Lower leg skin (tissue), 4 donors: ENCODE measurements around the gene KREMEN1. TPM values are rescaled to one million over a fixed set of nuclear protein-coding genes. Genes with fewer than 3 reads are reported as not detected.

ENCODE experiments used
- DNase-seq, 2 donors: peaks; one replicate each; pipeline ENCODE4 v3.0.0-alpha.2; 2019; ENCODE audit warnings: low spot score in 2 of 2
- H3K4me3 ChIP-seq: fragments of 200-600 bp; sonication (generic); 2 replicates; pipeline ENCODE4 v1.5.1; 2017; ENCODE audit warnings: mild to moderate bottlenecking, low read depth; ENCODE audit not compliant: poor library complexity, severe bottlenecking
- POLR2A ChIP-seq, 2 donors: fragments of 450-650 bp; IDR thresholded peaks; one replicate each; pipeline ENCODE4 v1.6.1; 2016 to 2017; ENCODE audit warnings: antibody characterized with exemption in 2 of 2, mild to moderate bottlenecking in 1 of 2, moderate library complexity in 1 of 2
- WGBS, 2 donors: methylation state at CpG; one replicate each; pipeline ENCODE4 v1.1.5; 2018; 5-methylcytosine and 5-hydroxymethylcytosine counted together
- intact Hi-C: fragments of 100-400 bp; cut with DNase I; formaldehyde crosslinking; loops from one replicate; pipeline ENCODE4 v1.15.0; 2023; ENCODE audit warnings: low total_unique reads
- total RNA-seq, 4 donors: library from RNA; depleted of rRNA; stranded (reverse); fragments of >200 nt; gene quantifications; one replicate each; pipeline ENCODE4 v1.1.0, GENCODE V29; 2016
- TF ChIP-seq, protein P1 (sequence below), 3 donors: fragments of 450-650 bp; IDR thresholded peaks; one replicate each; pipeline ENCODE4 v1.5.1; 2016; ENCODE audit warnings: antibody characterized with exemption in 3 of 3, mild to moderate bottlenecking in 3 of 3, moderate library complexity in 2 of 3

KREMEN1 gene
- total RNA-seq, 4 donors from 2014 or later: 28.8 to 52.0 (median 48.0) TPM

DNA sequence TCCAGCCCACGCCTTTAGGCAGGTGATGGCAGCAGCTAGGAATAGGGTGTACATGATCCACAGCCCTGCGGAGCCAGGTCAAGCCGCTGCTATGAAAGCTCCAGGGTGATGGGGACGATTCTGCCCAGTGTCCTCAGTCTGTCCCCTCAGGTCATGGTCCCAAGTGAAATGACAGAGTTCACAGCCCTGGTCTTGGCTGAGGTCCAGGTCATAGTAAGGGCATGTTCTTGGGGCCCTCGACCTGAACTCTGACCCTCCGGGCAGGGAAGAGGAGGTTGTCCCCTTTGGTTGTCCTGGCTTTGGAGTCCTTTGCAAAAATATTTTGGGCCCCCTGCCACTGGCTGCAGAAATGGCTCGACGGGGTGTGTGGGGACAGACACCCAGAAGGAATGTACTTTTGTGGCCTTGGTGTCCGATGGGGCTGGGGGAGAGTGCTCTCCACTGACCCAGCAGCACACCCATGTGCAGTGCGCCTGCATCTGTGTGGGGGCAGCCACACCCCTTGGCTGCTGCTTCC lies 18.5 kb upstream of the KREMEN1 start:
- DNase-seq: no peak
- TF ChIP-seq POLR2A (IDR thresholded peaks at IDR 0.05): no peak
- TF ChIP-seq, protein P1, sequence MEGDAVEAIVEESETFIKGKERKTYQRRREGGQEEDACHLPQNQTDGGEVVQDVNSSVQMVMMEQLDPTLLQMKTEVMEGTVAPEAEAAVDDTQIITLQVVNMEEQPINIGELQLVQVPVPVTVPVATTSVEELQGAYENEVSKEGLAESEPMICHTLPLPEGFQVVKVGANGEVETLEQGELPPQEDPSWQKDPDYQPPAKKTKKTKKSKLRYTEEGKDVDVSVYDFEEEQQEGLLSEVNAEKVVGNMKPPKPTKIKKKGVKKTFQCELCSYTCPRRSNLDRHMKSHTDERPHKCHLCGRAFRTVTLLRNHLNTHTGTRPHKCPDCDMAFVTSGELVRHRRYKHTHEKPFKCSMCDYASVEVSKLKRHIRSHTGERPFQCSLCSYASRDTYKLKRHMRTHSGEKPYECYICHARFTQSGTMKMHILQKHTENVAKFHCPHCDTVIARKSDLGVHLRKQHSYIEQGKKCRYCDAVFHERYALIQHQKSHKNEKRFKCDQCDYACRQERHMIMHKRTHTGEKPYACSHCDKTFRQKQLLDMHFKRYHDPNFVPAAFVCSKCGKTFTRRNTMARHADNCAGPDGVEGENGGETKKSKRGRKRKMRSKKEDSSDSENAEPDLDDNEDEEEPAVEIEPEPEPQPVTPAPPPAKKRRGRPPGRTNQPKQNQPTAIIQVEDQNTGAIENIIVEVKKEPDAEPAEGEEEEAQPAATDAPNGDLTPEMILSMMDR (IDR thresholded peaks at IDR 0.05): no peak
- 83 to 86% methylated on average over 10 of the region's 10 CpGs for WGBS, 2 donors
- H3K4me3 ChIP-seq: no peak overlapping the region
- intact Hi-C loops: loop anchor here (1.0 kb wide), 1 partner anchor 22 kb away; no protein-coding TSS in a partner anchor

DNA sequence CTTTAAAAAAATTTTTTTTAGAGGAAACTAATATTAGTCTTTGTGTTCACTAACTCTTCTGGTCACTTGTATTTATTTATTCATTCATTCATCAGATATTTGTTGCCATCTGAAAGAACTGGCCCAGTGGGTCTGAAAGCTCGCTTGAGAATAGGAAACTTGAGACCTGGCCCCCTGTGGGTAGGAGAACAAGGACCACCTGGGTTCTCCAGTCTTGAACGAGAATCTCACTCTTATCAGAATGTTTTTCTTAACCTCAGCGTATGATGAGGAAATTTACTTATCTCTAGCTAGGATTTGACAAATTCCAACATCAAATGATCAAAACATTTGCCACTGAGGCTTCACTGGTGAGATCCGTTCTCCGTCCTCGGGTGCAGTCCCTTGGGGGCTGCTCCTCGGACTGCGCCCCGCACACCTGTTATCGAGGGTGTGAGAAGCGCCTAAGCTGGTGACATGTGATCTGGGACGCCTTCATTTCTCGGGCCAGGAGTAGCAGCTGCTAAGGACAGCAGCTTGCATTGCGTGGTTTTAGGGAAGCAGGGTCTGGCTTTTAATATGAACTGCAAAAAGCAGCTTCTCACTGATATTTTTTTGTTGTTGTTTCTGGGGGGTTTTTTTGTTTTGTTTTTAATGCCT lies 17.5 kb upstream of the KREMEN1 start:
- DNase-seq: no peak
- TF ChIP-seq, protein P1 (IDR thresholded peaks at IDR 0.05): no peak
- no peak overlapping the region for H3K4me3 ChIP-seq
- WGBS, 2 donors: 81 to 83% methylated on average over 14 of the region's 14 CpGs
- intact Hi-C loops: no loop called here

DNA sequence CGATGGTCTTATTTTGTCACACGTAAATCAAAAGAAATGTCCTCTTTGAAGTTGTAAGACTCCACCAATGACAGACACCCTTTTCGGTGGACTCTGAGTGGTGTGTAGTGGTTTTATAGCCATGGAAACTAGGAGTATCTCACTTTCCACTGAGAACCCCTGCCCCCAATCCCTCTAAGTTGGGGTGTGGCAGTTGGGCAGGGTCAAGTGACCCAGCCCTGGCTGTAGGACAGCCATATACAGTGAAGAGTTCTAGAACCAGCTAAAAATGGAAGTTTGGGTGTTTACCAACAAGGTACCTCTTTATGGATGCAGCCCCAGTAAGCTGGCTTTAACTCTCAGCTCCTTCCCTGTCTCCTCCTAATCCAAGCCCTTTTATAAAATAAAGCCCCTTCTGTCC lies 16.4 kb upstream of the KREMEN1 start:
- intact Hi-C loops: no loop called here
- DNase-seq: no peak
- TF ChIP-seq POLR2A (IDR thresholded peaks at IDR 0.05): no peak
- TF ChIP-seq, protein P1 (IDR thresholded peaks at IDR 0.05): no peak
- WGBS, 2 donors: 93 to 100% methylated on average over 3 of the region's 3 CpGs
- no peak overlapping the region for H3K4me3 ChIP-seq

DNA sequence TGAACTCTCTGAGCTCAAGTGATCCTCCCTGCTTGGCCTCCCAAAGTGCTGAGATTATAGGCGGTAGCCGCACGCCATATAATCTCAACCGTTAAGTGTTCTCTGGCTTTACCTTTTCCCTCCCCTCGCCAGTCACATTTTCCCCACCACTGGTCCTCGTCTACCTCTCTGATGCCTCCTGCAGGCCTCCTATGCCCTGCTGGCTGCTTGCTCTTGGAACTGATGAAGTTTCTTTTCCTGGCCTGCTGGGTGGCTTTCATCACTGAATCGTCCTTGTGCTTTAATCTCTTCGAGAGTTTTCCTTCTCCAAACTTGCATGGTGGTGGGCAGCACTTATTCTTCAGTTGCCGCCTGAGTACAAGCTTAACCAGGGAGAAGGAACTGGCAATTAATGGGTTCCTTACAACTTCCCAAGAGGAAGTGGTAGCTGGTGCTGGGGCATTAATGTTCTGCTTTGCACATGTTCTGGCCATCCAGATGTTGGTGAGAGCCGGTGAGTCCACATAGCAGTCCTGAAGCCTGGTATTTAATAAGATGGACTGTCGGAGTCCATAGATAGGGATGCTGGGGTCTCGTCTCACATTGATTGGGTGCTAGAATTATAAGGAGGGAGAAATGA lies 12.5 kb upstream of the KREMEN1 start:
- TF ChIP-seq, protein P1 (IDR thresholded peaks at IDR 0.05): no peak
- no peak for TF ChIP-seq POLR2A (IDR thresholded peaks at IDR 0.05)
- H3K4me3 ChIP-seq: no peak overlapping the region
- 82 to 86% methylated on average over 12 of the region's 12 CpGs for WGBS, 2 donors
- peak in 1 of 2 donors; percentile 69 for DNase-seq
- intact Hi-C loops: no loop called here

DNA sequence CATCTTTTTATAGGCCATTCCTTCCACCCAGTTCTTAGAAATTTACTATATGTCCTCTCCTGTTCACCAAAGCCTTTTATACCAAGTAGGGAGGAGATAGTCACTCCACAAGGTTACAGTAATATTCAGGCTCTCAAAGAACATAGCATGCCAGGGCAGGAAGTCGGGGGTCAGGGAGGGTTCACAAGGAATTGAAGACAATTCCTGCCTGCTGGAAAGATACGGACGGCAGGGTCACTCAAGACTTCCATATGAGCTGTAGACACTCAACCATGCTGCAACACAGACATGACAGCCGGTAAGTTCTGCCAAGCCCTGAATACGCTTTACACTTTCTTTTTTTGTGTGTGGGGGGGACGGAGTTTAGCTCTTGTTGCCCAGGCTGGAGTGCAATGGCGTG lies 11.9 kb upstream of the KREMEN1 start:
- intact Hi-C loops: no loop called here
- no peak for TF ChIP-seq POLR2A (IDR thresholded peaks at IDR 0.05)
- TF ChIP-seq, protein P1 (IDR thresholded peaks at IDR 0.05): no peak
- whole genome bisulfite sequencing, 2 donors: 71 to 77% methylated on average over 7 of the region's 7 CpGs

More for the DNA sequence above, 11.9 kb upstream of the KREMEN1 start:
- H3K4me3 ChIP-seq: no peak overlapping the region
- DNase-seq: no peak
